Breast epithelium (tissue), 3 donors: Measurements from ENCODE around the gene EXPH5.

ENCODE experiments used
- CTCF ChIP-seq, 3 donors: fragments of 450-650 bp; IDR thresholded peaks; one replicate each; pipeline ENCODE4 v1.5.1; 2016 to 2017; ENCODE audit warnings: antibody characterized with exemption in 3 of 3, mild to moderate bottlenecking in 3 of 3, moderate library complexity in 3 of 3
- POLR2A ChIP-seq: fragments of 450-650 bp; IDR thresholded peaks from one replicate; pipeline ENCODE4 v1.6.1; 2016; ENCODE audit warnings: antibody characterized with exemption, mild to moderate bottlenecking, moderate library complexity

- TF ChIP-seq CTCF (IDR thresholded peaks at IDR 0.05): no peak
- TF ChIP-seq POLR2A: no peak
Measured at GRCh38 chr11:108522318-108522717, 71.2 kb downstream of the EXPH5 start.
